Measurements from ENCODE around the gene MED26. TPM values are rescaled to one million over a fixed set of nuclear protein-coding genes. Genes with fewer than 3 reads are reported as not detected.

Gene MED26
- total and polyA plus RNA-seq, 2 of the 8 experiments (the other 6 are each of a cell fraction or from before 2014, with no cell fraction given): 5.3 to 10.7 TPM

DNA sequence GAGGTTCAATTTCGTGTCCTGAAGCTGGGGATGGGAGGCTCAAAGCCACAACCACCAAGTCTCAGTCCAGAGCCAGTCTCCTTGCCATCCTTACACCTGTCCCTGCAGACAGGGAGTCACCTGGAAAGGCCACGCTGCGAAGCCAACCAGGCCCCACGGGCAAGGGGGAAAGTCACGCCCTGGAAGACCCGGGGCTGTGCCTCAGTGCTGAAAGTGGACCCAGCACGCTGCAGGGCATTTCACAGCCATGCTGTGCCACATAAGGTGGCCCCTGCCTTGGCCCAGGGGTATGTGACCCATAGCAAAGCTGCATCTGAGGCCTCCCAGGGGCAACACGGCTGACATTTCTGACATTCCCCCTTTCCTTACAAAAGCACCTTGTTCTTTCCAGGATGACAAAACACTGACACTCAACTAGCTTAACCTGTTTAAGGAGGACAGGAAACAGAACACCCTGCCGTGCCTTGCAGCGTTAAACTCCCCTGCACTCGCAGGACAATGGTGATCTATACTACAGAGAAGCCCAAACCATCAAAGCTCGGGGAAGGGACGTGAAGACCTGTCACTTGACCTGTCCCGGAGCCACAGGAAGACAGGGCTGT, 100.6 kb downstream of the MED26 start:
- Histone ChIP-seq H4K5ac (ENCODE audit: insufficient read length, low read depth, low read length) (no peak overlapping the region), H3K4me2 (ENCODE audit: insufficient read depth in 1 of 2, low read depth in 2 of 2, low read length in 2 of 2) (no peak overlapping the region), H2AK5ac (ENCODE audit: low read depth, low read length) (no peak overlapping the region), H3K4ac (replicated peaks; ENCODE audit: insufficient read length, low read depth, low read length) (no peak overlapping the region), H3K27me3 (replicated peaks in 1 of 4; ENCODE audit: control insufficient read depth in 3 of 4, extremely low read depth in 1 of 4, insufficient read depth in 3 of 4, low read length in 3 of 4) (no peaks in the 10 kb centered on the region), H2BK15ac (ENCODE audit: low read length) (no peak overlapping the region), H3K36me3 (ENCODE audit: control insufficient read depth in 2 of 4, insufficient read depth in 4 of 4, low read length in 3 of 4) (peaks cover 47 to 90% (median 77%) of the 10 kb centered on the region in 4 experiments), H2BK20ac (ENCODE audit: low read length) (no peak overlapping the region), H3K23me2 (ENCODE audit: low read depth, low read length) (no peaks in the 10 kb centered on the region), H2BK5ac (ENCODE audit: low read depth, low read length) (no peak overlapping the region), H4K20me1 (replicated peaks in 1 of 2; ENCODE audit: control insufficient read depth in 1 of 2, insufficient read depth in 2 of 2, low read length in 2 of 2) (peaks cover 2 to 33% of the 10 kb centered on the region in 2 experiments), H3K27ac (ENCODE audit: low read depth, low read length) (no peak overlapping the region), H3K4me3 (ENCODE audit: extremely low read depth in 1 of 4, insufficient read depth in 2 of 4, low read depth in 3 of 4, low read length in 4 of 4) (no peak overlapping the region), H4K91ac (replicated peaks; ENCODE audit: insufficient read length, low read length) (no peak overlapping the region), H3K18ac (ENCODE audit: extremely low read depth, low read length) (no peak overlapping the region), H3K79me1 (ENCODE audit: low read depth, low read length) (no peaks in the 10 kb centered on the region), H3K4me1 (replicated peaks in 1 of 4; ENCODE audit: control insufficient read depth in 3 of 4, insufficient read depth in 4 of 4, low read length in 3 of 4) (no peaks in the 10 kb centered on the region), H2AFZ (ENCODE audit: low read length) (no peak overlapping the region), H4K8ac (ENCODE audit: extremely low read depth, insufficient read depth, low read length) (peak overlapping the region; percentile 5; the same call in 1 of the 2 replicates), H3K23ac (ENCODE audit: insufficient read length) (no peak overlapping the region), H3K9me3 (ENCODE audit: insufficient read depth in 2 of 2, low read depth in 1 of 2, low read length in 1 of 2) (no peaks in the 10 kb centered on the region), H3K79me2 (ENCODE audit: control insufficient read depth in 1 of 2, insufficient read depth in 2 of 2, low read length in 2 of 2) (no peaks in the 10 kb centered on the region), H3K14ac (ENCODE audit: insufficient read length) (no peak overlapping the region), H2BK120ac (replicated peaks; ENCODE audit: low read depth, low read length) (no peak overlapping the region), H3K56ac (replicated peaks; ENCODE audit: insufficient read length, low read depth, low read length) (no peak overlapping the region), H3K9ac (replicated peaks in 1 of 4; ENCODE audit: extremely low read depth in 1 of 4, low read depth in 3 of 4, low read length in 3 of 4) (no peak overlapping the region), H2BK12ac (ENCODE audit: low read depth, low read length) (no peak overlapping the region)
- ChIA-PET CTCF (ENCODE audit: partially characterized antibody) (interaction anchor here (1.0 to 3.6 kb wide), 11 partner anchors 10 to 106 kb away, joined by 3 to 15 read pairs (median 3); no protein-coding TSS in a partner anchor), POLR2A (ENCODE audit: partially characterized antibody) (interaction anchor here (0.6 to 2.3 kb wide), 9 partner anchors 9 to 162 kb away, joined by 3 to 9 read pairs (median 4); partner anchors contain the start of gene CHERP)
- DNase-seq (ENCODE audit: low read depth in 1 of 2, low spot score in 2 of 2) (no peak), FAIRE-seq (no peak)
- WGBS, 2 experiments (ENCODE audit: extremely low coverage in 1 of 2, insufficient coverage in 1 of 2, insufficient read length in 1 of 2, insufficient replicate concordance in 2 of 2, low coverage in 1 of 2, low lambda C conversion rate in 2 of 2, missing lambda C conversion rate in 1 of 2): 86% methylated on average over 14 of the region's 14 CpGs; no CpG with 5 or more reads in 1 of the 2 experiments
- no peak for TF ChIP-seq RBBP5 (IDR thresholded peaks at IDR 0.05; ENCODE audit: borderline replicate concordance, low read depth, low read length)
- TF ChIP-seq EGR1 (IDR thresholded peaks at IDR 0.05; ENCODE audit: borderline replicate concordance, low read depth, low read length): no peak
- TF ChIP-seq CTCF (IDR thresholded peaks at IDR 0.05; ENCODE audit: control extremely low read depth in 1 of 3, insufficient read depth in 1 of 3, low read depth in 1 of 3, low read length in 3 of 3): no peak
- TF ChIP-seq POU5F1 (IDR thresholded peaks at IDR 0.05; ENCODE audit: low read depth, low read length): no peak
- no peak for TF ChIP-seq CBX5 (IDR thresholded peaks at IDR 0.05; ENCODE audit: low read depth, low read length)
- no peak for TF ChIP-seq YY1 (IDR thresholded peaks at IDR 0.05; ENCODE audit: low read depth, low read length)
- TF ChIP-seq RXRA (IDR thresholded peaks at IDR 0.05; ENCODE audit: insufficient read depth, low read depth, low read length): no peak
- no peak for TF ChIP-seq CBX8 (IDR thresholded peaks at IDR 0.05; ENCODE audit: borderline replicate concordance, low read depth, low read length)
- TF ChIP-seq SP2 (IDR thresholded peaks at IDR 0.05; ENCODE audit: low read length): no peak
- no peak for TF ChIP-seq SP1 (IDR thresholded peaks at IDR 0.05; ENCODE audit: low read depth, low read length)
- no peak for TF ChIP-seq SRF (IDR thresholded peaks at IDR 0.05; ENCODE audit: low read depth, low read length)
- no peak for TF ChIP-seq TAF1 (IDR thresholded peaks at IDR 0.05; ENCODE audit: low read depth, low read length)

Measured in H1 (cell line).